ENCODE data around the gene DLGAP4.

Gene DLGAP4

DNA sequence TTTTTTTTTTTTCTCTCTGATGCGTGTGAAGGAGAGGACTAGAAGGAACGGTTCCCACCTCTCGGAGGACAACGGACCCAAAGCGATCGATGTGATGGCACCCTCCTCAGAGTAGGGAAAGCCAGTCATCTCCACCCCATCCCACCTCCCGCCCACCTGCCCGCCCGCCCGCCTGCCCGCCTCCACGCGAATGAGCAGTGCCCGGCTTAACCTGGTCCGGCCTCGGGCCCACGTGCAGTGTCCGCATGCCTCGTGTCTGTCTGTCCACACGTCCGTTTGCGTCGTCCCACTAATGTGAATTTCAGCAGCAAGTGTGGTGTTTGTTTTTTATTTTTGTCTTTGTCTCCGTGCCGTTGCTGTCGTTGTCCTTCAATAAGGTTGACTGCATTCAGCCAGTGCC is 193.1 kb downstream of the DLGAP4 start:
- Histone ChIP-seq H2AFZ (ENCODE audit: low read depth) (no peak overlapping the region), H3K4me3 (IDR thresholded peaks at IDR 0.05; ENCODE audit: insufficient read depth, low read depth, low read length) (no peak overlapping the region), H3K79me2 (ENCODE audit: insufficient read depth, low read depth) (0 out of 2 replicates have a peak, but pooled peaks cover 4% of the 10 kb centered on the region), H3K9ac (no peak overlapping the region), H3K27ac (no peak overlapping the region), H3K4me2 (no peak overlapping the region), H3K27me3 (ENCODE audit: insufficient read depth, low read depth) (no peaks in the 10 kb centered on the region), H3K36me3 (ENCODE audit: insufficient read depth) (no peaks in the 10 kb centered on the region), H4K20me1 (ENCODE audit: insufficient read depth) (no peaks in the 10 kb centered on the region), H3K4me1 (ENCODE audit: low read depth, poor library complexity, severe bottlenecking) (peaks cover 11% of the 10 kb centered on the region)
- TF ChIP-seq, protein P1, sequence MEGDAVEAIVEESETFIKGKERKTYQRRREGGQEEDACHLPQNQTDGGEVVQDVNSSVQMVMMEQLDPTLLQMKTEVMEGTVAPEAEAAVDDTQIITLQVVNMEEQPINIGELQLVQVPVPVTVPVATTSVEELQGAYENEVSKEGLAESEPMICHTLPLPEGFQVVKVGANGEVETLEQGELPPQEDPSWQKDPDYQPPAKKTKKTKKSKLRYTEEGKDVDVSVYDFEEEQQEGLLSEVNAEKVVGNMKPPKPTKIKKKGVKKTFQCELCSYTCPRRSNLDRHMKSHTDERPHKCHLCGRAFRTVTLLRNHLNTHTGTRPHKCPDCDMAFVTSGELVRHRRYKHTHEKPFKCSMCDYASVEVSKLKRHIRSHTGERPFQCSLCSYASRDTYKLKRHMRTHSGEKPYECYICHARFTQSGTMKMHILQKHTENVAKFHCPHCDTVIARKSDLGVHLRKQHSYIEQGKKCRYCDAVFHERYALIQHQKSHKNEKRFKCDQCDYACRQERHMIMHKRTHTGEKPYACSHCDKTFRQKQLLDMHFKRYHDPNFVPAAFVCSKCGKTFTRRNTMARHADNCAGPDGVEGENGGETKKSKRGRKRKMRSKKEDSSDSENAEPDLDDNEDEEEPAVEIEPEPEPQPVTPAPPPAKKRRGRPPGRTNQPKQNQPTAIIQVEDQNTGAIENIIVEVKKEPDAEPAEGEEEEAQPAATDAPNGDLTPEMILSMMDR (conservative IDR thresholded peaks at IDR 0.05; ENCODE audit: low read depth, low read length) = no peak

DNA sequence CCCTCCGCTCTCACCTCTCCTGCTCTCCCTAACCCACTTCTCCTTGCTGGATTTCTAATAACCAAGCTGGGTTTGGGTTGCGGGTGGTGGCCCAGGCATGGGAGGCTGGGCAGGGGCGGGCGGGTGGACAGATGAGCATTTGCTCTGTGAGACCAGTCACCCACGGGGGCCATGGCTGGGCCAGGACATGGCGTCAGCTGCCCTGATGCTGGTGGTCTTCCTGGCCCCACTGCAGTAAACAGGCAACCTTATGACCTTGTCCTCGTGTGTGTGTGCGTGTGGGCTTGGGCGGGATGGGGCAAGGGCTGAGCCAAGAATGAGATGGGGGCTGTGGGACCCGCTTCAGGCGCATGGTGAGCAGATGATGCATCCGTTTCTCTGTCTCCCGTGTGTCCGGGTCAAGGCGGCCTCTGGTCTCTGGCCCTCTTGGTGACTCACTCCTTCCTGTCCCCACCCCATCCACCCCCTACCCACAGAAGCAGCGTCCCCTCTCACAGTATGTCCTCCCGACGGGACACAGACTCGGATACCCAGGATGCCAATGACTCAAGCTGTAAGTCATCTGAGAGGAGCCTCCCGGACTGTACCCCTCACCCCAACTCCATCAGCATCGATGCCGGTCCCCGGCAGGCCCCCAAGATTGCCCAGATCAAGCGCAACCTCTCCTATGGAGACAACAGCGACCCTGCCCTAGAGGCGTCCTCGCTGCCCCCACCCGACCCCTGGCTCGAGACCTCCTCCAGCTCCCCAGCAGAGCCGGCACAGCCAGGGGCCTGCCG is 193.8 kb downstream of the DLGAP4 start:
- Histone ChIP-seq H3K36me3 (ENCODE audit: insufficient read depth) (no peaks in the 10 kb centered on the region), H3K27me3 (ENCODE audit: insufficient read depth, low read depth) (no peaks in the 10 kb centered on the region), H3K4me1 (ENCODE audit: low read depth, poor library complexity, severe bottlenecking) (peaks cover 6% of the 10 kb centered on the region), H3K27ac (no peak overlapping the region), H3K4me2 (no peak overlapping the region), H4K20me1 (ENCODE audit: insufficient read depth) (no peaks in the 10 kb centered on the region), H3K79me2 (ENCODE audit: insufficient read depth, low read depth) (0 out of 2 replicates have a peak, but pooled peaks cover 4% of the 10 kb centered on the region), H3K9ac (no peak overlapping the region), H2AFZ (ENCODE audit: low read depth) (no peak overlapping the region), H3K4me3 (IDR thresholded peaks at IDR 0.05; ENCODE audit: insufficient read depth, low read depth, low read length) (no peak overlapping the region)
- TF ChIP-seq, protein P1 (conservative IDR thresholded peaks at IDR 0.05; ENCODE audit: low read depth, low read length) = no peak

DNA sequence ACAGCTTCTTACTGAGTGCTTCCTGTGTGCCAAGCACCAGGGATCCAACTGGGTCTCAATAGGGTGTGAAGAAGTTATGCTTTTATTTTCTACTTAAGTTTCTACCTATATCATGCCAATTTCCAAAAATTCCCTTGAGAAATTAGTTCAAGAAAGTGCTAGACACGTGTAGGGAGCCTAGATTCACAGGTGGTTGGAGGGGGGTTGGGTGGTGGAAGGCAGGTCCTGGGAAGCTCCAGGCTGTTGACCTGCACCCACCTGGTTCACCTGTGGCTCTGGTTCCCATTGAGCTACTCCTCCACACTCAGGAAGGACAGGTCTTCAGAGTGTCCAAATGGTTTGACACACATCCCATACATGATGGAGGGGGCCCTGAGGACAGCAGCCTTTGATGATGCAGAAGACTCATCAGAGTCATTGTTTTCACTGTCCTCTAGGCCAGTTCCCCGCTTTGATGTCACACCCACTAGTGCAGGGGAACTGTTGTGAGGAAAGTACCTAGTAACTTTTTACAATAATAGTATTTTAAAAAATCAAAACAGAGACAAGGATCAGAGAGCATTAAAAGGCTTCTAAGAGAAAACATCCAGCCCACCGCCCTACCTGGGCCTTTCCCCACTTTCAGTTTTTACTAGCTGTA is 195.3 kb downstream of the DLGAP4 start:
- TF ChIP-seq, protein P1 (conservative IDR thresholded peaks at IDR 0.05; ENCODE audit: low read depth, low read length) = no peak
- Histone ChIP-seq H3K4me3 (IDR thresholded peaks at IDR 0.05; ENCODE audit: insufficient read depth, low read depth, low read length) (no peak overlapping the region), H3K79me2 (ENCODE audit: insufficient read depth, low read depth) (no peaks in the 10 kb centered on the region), H4K20me1 (ENCODE audit: insufficient read depth) (no peaks in the 10 kb centered on the region), H3K4me1 (ENCODE audit: low read depth, poor library complexity, severe bottlenecking) (peaks cover 3% of the 10 kb centered on the region), H3K4me2 (no peak overlapping the region), H3K27ac (no peak overlapping the region), H3K27me3 (ENCODE audit: insufficient read depth, low read depth) (no peaks in the 10 kb centered on the region), H3K9ac (no peak overlapping the region), H2AFZ (ENCODE audit: low read depth) (no peak overlapping the region), H3K36me3 (ENCODE audit: insufficient read depth) (no peaks in the 10 kb centered on the region)

DNA sequence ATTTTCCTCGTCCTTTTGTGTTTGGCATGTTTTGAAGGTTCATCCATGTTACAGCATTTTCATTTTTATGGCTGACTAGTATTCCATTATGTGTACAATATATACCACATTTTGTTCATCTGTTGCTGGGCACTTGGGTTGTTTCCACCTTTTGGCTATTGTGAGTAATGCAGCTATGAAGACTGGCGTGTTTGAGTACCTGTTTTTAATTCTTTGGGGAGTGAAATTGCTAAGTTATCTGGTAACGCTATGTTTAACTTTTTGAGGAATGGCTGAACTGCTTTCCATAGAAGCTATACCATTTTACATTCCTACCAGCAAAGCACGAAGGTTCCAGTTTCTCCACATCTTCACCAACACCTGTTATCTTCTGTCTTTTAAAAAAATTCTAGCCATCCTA is 198.2 kb downstream of the DLGAP4 start:
- H2AFZ ChIP-seq (ENCODE audit: low read depth) = no peak overlapping the region
- H3K36me3 ChIP-seq (ENCODE audit: insufficient read depth) = no peaks in the 10 kb centered on the region
- peaks cover 6% of the 10 kb centered on the region for H3K4me1 ChIP-seq (ENCODE audit: low read depth, poor library complexity, severe bottlenecking)
- no peaks in the 10 kb centered on the region for H4K20me1 ChIP-seq (ENCODE audit: insufficient read depth)
- H3K4me3 ChIP-seq (IDR thresholded peaks at IDR 0.05; ENCODE audit: insufficient read depth, low read depth, low read length) = no peak overlapping the region
- H3K9ac ChIP-seq = no peak overlapping the region
- no peaks in the 10 kb centered on the region for H3K79me2 ChIP-seq (ENCODE audit: insufficient read depth, low read depth)
- H3K4me2 ChIP-seq = no peak overlapping the region
- no peak overlapping the region for H3K27ac ChIP-seq
- H3K27me3 ChIP-seq (ENCODE audit: insufficient read depth, low read depth) = no peaks in the 10 kb centered on the region
- TF ChIP-seq, protein P1 (conservative IDR thresholded peaks at IDR 0.05; ENCODE audit: low read depth, low read length) = no peak
